ENCODE results near the gene LIG3. TPM values are rescaled to one million over a fixed set of nuclear protein-coding genes. Genes with fewer than 3 reads are reported as not detected.

The LIG3 gene
- total and polyA plus RNA-seq, 2 of the 13 experiments (the other 11 are each of a cell fraction or from before 2014, with no cell fraction given) = 34.4 to 36.2 TPM

DNA sequence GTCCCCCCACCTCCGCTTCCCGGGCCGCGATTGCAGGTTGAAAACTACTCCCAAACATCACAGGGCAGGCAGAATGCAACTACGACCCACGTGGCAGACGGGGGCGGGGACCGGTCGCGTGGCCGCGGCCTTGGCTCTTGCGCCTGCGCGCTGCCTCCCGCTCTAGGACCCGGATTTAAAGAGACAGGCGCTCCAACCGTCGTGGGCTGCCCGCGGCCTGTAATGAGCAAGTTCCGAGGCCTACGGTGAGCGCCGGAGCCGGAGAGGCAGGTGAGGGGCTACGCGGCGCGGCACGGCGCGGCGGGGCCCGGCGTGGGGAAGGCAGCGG, at the start of gene LIG3 (continued):
- TF ChIP-seq, protein P1, sequence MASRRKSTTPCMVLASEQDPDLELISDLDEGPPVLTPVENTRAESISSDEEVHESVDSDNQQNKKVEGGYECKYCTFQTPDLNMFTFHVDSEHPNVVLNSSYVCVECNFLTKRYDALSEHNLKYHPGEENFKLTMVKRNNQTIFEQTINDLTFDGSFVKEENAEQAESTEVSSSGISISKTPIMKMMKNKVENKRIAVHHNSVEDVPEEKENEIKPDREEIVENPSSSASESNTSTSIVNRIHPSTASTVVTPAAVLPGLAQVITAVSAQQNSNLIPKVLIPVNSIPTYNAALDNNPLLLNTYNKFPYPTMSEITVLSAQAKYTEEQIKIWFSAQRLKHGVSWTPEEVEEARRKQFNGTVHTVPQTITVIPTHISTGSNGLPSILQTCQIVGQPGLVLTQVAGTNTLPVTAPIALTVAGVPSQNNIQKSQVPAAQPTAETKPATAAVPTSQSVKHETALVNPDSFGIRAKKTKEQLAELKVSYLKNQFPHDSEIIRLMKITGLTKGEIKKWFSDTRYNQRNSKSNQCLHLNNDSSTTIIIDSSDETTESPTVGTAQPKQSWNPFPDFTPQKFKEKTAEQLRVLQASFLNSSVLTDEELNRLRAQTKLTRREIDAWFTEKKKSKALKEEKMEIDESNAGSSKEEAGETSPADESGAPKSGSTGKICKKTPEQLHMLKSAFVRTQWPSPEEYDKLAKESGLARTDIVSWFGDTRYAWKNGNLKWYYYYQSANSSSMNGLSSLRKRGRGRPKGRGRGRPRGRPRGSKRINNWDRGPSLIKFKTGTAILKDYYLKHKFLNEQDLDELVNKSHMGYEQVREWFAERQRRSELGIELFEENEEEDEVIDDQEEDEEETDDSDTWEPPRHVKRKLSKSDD (CRISPR knock-in tag; IDR thresholded peaks at IDR 0.05; ENCODE audit: low read depth) = no peak
- TF ChIP-seq MAF1 (CRISPR knock-in tag; IDR thresholded peaks at IDR 0.05; ENCODE audit: borderline replicate concordance) = no peak
- TF ChIP-seq ZNF572 (CRISPR knock-in tag; IDR thresholded peaks at IDR 0.05) = no peak
- peak; percentile 61; the same call in 1 of the 2 replicates for TF ChIP-seq ZFP37 (CRISPR knock-in tag; IDR thresholded peaks at IDR 0.05; ENCODE audit: borderline replicate concordance)
- no peak for TF ChIP-seq MTA1 (CRISPR knock-in tag; IDR thresholded peaks at IDR 0.05; ENCODE audit: borderline replicate concordance)
- peak; percentile 90; the same call in 1 of the 2 replicates for TF ChIP-seq KLF9 (CRISPR knock-in tag; IDR thresholded peaks at IDR 0.05; ENCODE audit: low read depth)
- TF ChIP-seq TAF15 (IDR thresholded peaks at IDR 0.05; ENCODE audit: low read depth, low read length, poor library complexity, severe bottlenecking) = no peak
- TF ChIP-seq, protein P2, sequence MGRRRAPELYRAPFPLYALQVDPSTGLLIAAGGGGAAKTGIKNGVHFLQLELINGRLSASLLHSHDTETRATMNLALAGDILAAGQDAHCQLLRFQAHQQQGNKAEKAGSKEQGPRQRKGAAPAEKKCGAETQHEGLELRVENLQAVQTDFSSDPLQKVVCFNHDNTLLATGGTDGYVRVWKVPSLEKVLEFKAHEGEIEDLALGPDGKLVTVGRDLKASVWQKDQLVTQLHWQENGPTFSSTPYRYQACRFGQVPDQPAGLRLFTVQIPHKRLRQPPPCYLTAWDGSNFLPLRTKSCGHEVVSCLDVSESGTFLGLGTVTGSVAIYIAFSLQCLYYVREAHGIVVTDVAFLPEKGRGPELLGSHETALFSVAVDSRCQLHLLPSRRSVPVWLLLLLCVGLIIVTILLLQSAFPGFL (CRISPR knock-in tag; IDR thresholded peaks at IDR 0.05) = no peak
- TF ChIP-seq, protein P3, sequence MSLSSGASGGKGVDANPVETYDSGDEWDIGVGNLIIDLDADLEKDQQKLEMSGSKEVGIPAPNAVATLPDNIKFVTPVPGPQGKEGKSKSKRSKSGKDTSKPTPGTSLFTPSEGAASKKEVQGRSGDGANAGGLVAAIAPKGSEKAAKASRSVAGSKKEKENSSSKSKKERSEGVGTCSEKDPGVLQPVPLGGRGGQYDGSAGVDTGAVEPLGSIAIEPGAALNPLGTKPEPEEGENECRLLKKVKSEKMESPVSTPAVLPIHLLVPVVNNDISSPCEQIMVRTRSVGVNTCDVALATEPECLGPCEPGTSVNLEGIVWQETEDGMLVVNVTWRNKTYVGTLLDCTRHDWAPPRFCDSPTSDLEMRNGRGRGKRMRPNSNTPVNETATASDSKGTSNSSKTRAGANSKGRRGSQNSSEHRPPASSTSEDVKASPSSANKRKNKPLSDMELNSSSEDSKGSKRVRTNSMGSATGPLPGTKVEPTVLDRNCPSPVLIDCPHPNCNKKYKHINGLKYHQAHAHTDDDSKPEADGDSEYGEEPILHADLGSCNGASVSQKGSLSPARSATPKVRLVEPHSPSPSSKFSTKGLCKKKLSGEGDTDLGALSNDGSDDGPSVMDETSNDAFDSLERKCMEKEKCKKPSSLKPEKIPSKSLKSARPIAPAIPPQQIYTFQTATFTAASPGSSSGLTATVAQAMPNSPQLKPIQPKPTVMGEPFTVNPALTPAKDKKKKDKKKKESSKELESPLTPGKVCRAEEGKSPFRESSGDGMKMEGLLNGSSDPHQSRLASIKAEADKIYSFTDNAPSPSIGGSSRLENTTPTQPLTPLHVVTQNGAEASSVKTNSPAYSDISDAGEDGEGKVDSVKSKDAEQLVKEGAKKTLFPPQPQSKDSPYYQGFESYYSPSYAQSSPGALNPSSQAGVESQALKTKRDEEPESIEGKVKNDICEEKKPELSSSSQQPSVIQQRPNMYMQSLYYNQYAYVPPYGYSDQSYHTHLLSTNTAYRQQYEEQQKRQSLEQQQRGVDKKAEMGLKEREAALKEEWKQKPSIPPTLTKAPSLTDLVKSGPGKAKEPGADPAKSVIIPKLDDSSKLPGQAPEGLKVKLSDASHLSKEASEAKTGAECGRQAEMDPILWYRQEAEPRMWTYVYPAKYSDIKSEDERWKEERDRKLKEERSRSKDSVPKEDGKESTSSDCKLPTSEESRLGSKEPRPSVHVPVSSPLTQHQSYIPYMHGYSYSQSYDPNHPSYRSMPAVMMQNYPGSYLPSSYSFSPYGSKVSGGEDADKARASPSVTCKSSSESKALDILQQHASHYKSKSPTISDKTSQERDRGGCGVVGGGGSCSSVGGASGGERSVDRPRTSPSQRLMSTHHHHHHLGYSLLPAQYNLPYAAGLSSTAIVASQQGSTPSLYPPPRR (CRISPR knock-in tag; IDR thresholded peaks at IDR 0.05; ENCODE audit: borderline replicate concordance) = no peak
- TF ChIP-seq SMAD9 (CRISPR knock-in tag; IDR thresholded peaks at IDR 0.05) = no peak
- TF ChIP-seq ZNF563 (CRISPR knock-in tag; IDR thresholded peaks at IDR 0.05) = no peak
- TF ChIP-seq, protein P4, sequence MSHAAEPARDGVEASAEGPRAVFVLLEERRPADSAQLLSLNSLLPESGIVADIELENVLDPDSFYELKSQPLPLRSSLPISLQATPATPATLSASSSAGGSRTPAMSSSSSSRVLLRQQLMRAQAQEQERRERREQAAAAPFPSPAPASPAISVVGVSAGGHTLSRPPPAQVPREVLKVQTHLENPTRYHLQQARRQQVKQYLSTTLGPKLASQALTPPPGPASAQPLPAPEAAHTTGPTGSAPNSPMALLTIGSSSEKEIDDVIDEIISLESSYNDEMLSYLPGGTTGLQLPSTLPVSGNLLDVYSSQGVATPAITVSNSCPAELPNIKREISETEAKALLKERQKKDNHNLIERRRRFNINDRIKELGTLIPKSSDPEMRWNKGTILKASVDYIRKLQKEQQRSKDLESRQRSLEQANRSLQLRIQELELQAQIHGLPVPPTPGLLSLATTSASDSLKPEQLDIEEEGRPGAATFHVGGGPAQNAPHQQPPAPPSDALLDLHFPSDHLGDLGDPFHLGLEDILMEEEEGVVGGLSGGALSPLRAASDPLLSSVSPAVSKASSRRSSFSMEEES (CRISPR knock-in tag; IDR thresholded peaks at IDR 0.05) = peak; percentile 86
- TF ChIP-seq SRSF4 (IDR thresholded peaks at IDR 0.05; ENCODE audit: low read depth, low read length, poor library complexity, severe bottlenecking) = no peak
- TF ChIP-seq ZNF501 (CRISPR knock-in tag; IDR thresholded peaks at IDR 0.05) = peak; percentile 59; the same call in 1 of the 2 replicates
- TF ChIP-seq, protein P5, sequence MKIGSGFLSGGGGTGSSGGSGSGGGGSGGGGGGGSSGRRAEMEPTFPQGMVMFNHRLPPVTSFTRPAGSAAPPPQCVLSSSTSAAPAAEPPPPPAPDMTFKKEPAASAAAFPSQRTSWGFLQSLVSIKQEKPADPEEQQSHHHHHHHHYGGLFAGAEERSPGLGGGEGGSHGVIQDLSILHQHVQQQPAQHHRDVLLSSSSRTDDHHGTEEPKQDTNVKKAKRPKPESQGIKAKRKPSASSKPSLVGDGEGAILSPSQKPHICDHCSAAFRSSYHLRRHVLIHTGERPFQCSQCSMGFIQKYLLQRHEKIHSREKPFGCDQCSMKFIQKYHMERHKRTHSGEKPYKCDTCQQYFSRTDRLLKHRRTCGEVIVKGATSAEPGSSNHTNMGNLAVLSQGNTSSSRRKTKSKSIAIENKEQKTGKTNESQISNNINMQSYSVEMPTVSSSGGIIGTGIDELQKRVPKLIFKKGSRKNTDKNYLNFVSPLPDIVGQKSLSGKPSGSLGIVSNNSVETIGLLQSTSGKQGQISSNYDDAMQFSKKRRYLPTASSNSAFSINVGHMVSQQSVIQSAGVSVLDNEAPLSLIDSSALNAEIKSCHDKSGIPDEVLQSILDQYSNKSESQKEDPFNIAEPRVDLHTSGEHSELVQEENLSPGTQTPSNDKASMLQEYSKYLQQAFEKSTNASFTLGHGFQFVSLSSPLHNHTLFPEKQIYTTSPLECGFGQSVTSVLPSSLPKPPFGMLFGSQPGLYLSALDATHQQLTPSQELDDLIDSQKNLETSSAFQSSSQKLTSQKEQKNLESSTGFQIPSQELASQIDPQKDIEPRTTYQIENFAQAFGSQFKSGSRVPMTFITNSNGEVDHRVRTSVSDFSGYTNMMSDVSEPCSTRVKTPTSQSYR (CRISPR knock-in tag; IDR thresholded peaks at IDR 0.05; ENCODE audit: borderline replicate concordance) = peak; percentile 52; the same call in 1 of the 2 replicates
- TF ChIP-seq MXI1 (IDR thresholded peaks at IDR 0.05; ENCODE audit: borderline replicate concordance, low read depth, low read length) = peak; percentile 99
- 0 out of 2 replicates have a peak, but pooled peaks have one; percentile 14 for TF ChIP-seq ZSCAN12 (CRISPR knock-in tag; IDR thresholded peaks at IDR 0.05)

Data from HepG2 (cell line).